Lower lobe of right lung (tissue), 2 donors: ENCODE measurements around the gene BRSK1. TPM values are rescaled to one million over a fixed set of nuclear protein-coding genes. Genes with fewer than 3 reads are reported as not detected.

Source experiments
- ATAC-seq, 2 donors: fragments of 200-7000 bp; cut with Tn5 transposase; one replicate each; pipeline ENCODE4 v1.9.1; 2020 to 2022; ENCODE audit warnings: mild to moderate bottlenecking in 2 of 2, moderate library complexity in 2 of 2
- DNase-seq: peaks from one replicate; pipeline ENCODE4 v3.0.0-alpha.2; 2020
- H3K27ac ChIP-seq: fragments of 200-600 bp; one replicate; pipeline ENCODE4 v1.8.0; 2022
- H3K27me3 ChIP-seq: fragments of 200-600 bp; one replicate; pipeline ENCODE4 v1.8.0; 2022; ENCODE audit warnings: low read depth
- H3K36me3 ChIP-seq: fragments of 200-600 bp; one replicate; pipeline ENCODE4 v1.8.0; 2022; ENCODE audit warnings: mild to moderate bottlenecking
- H3K4me1 ChIP-seq: fragments of 200-600 bp; one replicate; pipeline ENCODE4 v1.8.0; 2022
- H3K4me3 ChIP-seq: fragments of 200-600 bp; one replicate; pipeline ENCODE4 v1.8.0; 2022; ENCODE audit warnings: mild to moderate bottlenecking
- H3K9me3 ChIP-seq: fragments of 200-600 bp; one replicate; pipeline ENCODE4 v1.8.0; 2022
- CTCF ChIP-seq: fragments of 200-600 bp; IDR thresholded peaks from one replicate; pipeline ENCODE4 v1.8.0; 2022; ENCODE audit warnings: antibody characterized with exemption, mild to moderate bottlenecking
- intact Hi-C: fragments of 100-400 bp; cut with DNase I; formaldehyde crosslinking; loops from one replicate; pipeline ENCODE4 v1.11.0; 2022
- total RNA-seq: library from RNA; stranded (reverse); fragmentation: NEBNext Ultra II Directional; extraction: Animal tissue kit (Norgen Biotek cat#: 25700); gene quantifications from one replicate; pipeline ENCODE4 v1.2.1, GENCODE V29; 2021
- donor health status: DM: no; HTN: yes; CAD: no; lungs with severe emphysema.

The BRSK1 gene
- total RNA-seq, 1 donor from 2014 or later: 1.0 TPM

GRCh38 chr19:55346725-55347441, 63.1 kb downstream of the BRSK1 start:
- DNase-seq (peak; percentile 45), ATAC-seq (no peak)
- no peaks in the 10 kb centered on the region for H3K4me1 ChIP-seq
- no peak overlapping the region for H3K27ac ChIP-seq
- intact Hi-C loops: no loop called here
- peaks cover 26% of the 10 kb centered on the region for H3K36me3 ChIP-seq
- H3K27me3 ChIP-seq: peaks cover 18% of the 10 kb centered on the region
- no peak for TF ChIP-seq CTCF
- no peaks in the 10 kb centered on the region for H3K9me3 ChIP-seq
- no peak overlapping the region for H3K4me3 ChIP-seq

- no peak for TF ChIP-seq CTCF
- Histone ChIP-seq H3K27ac (no peak overlapping the region), H3K27me3 (peaks cover 25% of the 10 kb centered on the region), H3K36me3 (peaks cover 20% of the 10 kb centered on the region), H3K4me3 (no peak overlapping the region), H3K4me1 (no peaks in the 10 kb centered on the region), H3K9me3 (no peaks in the 10 kb centered on the region)
- ATAC-seq: no peak
- intact Hi-C loops: no loop called here
- DNase-seq: no peak
These were observed 63.7 kb downstream of the BRSK1 start for GRCh38 chr19:55347442-55348009.

GRCh38 chr19:55348317-55349034, 64.7 kb downstream of the BRSK1 start:
- H3K4me1 ChIP-seq: peaks cover 5% of the 10 kb centered on the region
- no peaks in the 10 kb centered on the region for H3K9me3 ChIP-seq
- H3K4me3 ChIP-seq: no peak overlapping the region
- peaks cover 15% of the 10 kb centered on the region for H3K36me3 ChIP-seq
- DNase-seq (peak; percentile 60), ATAC-seq (peak in 1 of 2 donors; percentile 35)
- H3K27me3 ChIP-seq: peaks cover 34% of the 10 kb centered on the region
- TF ChIP-seq CTCF: no peak
- intact Hi-C loops: no loop called here
- H3K27ac ChIP-seq: no peak overlapping the region

GRCh38 chr19:55350620-55351315, 67.0 kb downstream of the BRSK1 start:
- H3K4me3 ChIP-seq: no peak overlapping the region
- ATAC-seq: no peak
- H3K27me3 ChIP-seq: peaks cover 56% of the 10 kb centered on the region
- no peak overlapping the region for H3K27ac ChIP-seq
- H3K36me3 ChIP-seq: peaks cover 12% of the 10 kb centered on the region
- H3K9me3 ChIP-seq: no peaks in the 10 kb centered on the region
- no peak for DNase-seq
- intact Hi-C loops: no loop called here
- peaks cover 8% of the 10 kb centered on the region for H3K4me1 ChIP-seq
- TF ChIP-seq CTCF: no peak

- peaks cover 56% of the 10 kb centered on the region for H3K27me3 ChIP-seq
These were observed 68.2 kb downstream of the BRSK1 start for GRCh38 chr19:55352040-55352439.

More at GRCh38 chr19:55352040-55352439, 68.2 kb downstream of the BRSK1 start:
- no peak for DNase-seq
- TF ChIP-seq CTCF: no peak
- peaks cover 3% of the 10 kb centered on the region for H3K36me3 ChIP-seq
- no peak for ATAC-seq
- H3K27ac ChIP-seq: no peak overlapping the region
- intact Hi-C loops: no loop called here
- H3K9me3 ChIP-seq: no peaks in the 10 kb centered on the region
- H3K4me3 ChIP-seq: no peak overlapping the region
- H3K4me1 ChIP-seq: peaks cover 8% of the 10 kb centered on the region
